Glutamatergic neuron (in vitro differentiated cells): Measurements from ENCODE around the gene RAD51AP2. TPM values are rescaled to one million over a fixed set of nuclear protein-coding genes. Genes with fewer than 3 reads are reported as not detected.
"Not testable (repeated sequence)": the region's sequence is repeated elsewhere in the genome, so short reads cannot be mapped to it uniquely, and the experiment has no call there.

ENCODE experiments used
- DNase-seq: peaks from one replicate; pipeline ENCODE4 v3.0.0; 2022
- H3K27ac Mint-ChIP-seq: one replicate; pipeline ENCODE4 v1.8.0; 2020; ENCODE audit warnings: mild to moderate bottlenecking, mixed read lengths, inconsistent platforms; ENCODE audit not compliant: unreplicated experiment
- H3K27me3 Mint-ChIP-seq: one replicate; pipeline ENCODE4 v1.8.0; 2020; ENCODE audit warnings: mild to moderate bottlenecking, moderate library complexity, mixed read lengths, inconsistent platforms; ENCODE audit not compliant: unreplicated experiment
- H3K36me3 Mint-ChIP-seq: one replicate; pipeline ENCODE4 v1.8.0; 2020; ENCODE audit warnings: mild to moderate bottlenecking, mixed read lengths, inconsistent platforms; ENCODE audit not compliant: unreplicated experiment
- H3K4me1 Mint-ChIP-seq: one replicate; pipeline ENCODE4 v1.8.0; 2020; ENCODE audit warnings: mild to moderate bottlenecking, low read depth, mixed read lengths, inconsistent platforms; ENCODE audit not compliant: unreplicated experiment
- H3K4me3 Mint-ChIP-seq: one replicate; pipeline ENCODE4 v1.8.0; 2020; ENCODE audit warnings: mild to moderate bottlenecking, mixed read lengths, inconsistent platforms; ENCODE audit not compliant: unreplicated experiment
- H3K9me3 Mint-ChIP-seq: one replicate; pipeline ENCODE4 v1.8.0; 2020; ENCODE audit warnings: mild to moderate bottlenecking, moderate library complexity, mixed read lengths, inconsistent platforms; ENCODE audit not compliant: unreplicated experiment
- total RNA-seq: library from RNA; stranded (reverse); fragmentation: NEBNext Ultra II Directional; extraction: Animal tissue kit (Norgen Biotek cat#: 25700); gene quantifications from one replicate; pipeline ENCODE4 v1.2.1, GENCODE V29; 2021; ENCODE audit not compliant: unreplicated experiment
- TF ChIP-seq, protein P1 (sequence below): fragments of 200-600 bp; sonication (generic); IDR thresholded peaks from one replicate; pipeline ENCODE4 v1.5.0; 2021; ENCODE audit not compliant: partially characterized antibody, unreplicated experiment

RAD51AP2 gene
- total RNA-seq, 1 donor from 2014 or later, result not detected

DNA sequence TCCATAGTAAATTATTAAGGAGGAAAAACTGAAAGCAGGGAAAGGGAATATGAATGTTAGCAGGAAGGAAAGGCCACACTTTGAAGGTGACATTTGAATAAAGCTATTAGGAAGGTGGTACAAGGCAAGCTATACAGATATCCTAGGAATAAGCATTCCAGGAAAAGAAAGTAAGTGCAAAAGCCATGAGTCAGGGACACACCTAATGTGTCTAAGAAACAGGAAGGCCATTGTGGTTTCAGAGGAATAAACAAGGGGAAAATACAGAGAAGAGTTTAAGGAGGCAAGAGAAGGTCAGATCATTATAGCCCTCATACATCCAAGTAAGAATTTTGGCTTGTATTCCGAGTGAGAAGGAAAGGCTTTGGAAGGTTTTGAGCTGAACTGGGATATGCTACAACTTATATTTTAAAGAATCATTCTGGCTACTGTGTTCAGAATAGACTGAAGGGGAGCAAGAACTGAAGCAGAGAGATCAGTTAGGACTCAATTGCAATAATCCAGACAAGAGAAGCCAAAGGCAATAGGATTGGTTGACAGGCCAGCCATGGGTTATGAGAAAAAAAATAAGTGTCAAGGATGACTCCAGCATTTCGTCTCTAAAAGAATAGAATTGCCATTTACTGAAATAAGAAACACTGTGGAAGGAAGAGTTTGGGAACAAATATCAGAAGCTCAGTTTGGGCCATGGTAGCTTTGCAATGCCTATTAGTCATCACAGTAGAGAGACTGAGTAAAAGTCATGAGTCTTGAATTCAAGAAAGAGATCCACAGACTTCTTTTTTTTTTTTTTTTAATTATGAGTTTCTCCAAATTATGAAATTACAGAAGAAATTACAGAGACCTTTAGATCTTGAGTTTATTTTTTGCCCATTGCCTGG, 11.3 kb downstream of the RAD51AP2 start:
- DNase-seq, result no peak
- Mint-ChIP-seq H3K4me3 (no peak overlapping the region), H3K27me3 (no peaks in the 10 kb centered on the region), H3K27ac (no peak overlapping the region), H3K36me3 (no peaks in the 10 kb centered on the region), H3K9me3 (no peaks in the 10 kb centered on the region), H3K4me1 (no peaks in the 10 kb centered on the region)
- TF ChIP-seq, protein P1, sequence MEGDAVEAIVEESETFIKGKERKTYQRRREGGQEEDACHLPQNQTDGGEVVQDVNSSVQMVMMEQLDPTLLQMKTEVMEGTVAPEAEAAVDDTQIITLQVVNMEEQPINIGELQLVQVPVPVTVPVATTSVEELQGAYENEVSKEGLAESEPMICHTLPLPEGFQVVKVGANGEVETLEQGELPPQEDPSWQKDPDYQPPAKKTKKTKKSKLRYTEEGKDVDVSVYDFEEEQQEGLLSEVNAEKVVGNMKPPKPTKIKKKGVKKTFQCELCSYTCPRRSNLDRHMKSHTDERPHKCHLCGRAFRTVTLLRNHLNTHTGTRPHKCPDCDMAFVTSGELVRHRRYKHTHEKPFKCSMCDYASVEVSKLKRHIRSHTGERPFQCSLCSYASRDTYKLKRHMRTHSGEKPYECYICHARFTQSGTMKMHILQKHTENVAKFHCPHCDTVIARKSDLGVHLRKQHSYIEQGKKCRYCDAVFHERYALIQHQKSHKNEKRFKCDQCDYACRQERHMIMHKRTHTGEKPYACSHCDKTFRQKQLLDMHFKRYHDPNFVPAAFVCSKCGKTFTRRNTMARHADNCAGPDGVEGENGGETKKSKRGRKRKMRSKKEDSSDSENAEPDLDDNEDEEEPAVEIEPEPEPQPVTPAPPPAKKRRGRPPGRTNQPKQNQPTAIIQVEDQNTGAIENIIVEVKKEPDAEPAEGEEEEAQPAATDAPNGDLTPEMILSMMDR, result no peak

DNA sequence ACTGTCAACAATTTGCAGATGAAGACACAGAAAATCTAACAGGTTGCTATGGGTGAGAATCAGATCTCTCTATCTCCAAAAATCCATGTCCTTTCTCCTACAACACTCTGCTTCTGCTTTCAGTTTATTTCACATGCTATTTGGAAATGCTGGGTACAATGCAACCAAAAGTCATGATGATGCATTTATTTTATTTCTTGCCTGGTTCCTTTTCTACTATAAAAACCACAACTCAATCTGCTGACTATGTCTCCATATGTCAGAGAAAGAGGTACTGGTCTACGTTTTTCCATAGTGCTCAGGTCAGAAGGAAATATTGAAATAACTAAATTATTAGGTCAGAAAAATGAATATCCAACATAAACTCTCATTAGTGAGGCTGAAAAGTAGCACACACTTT, 20.5 kb downstream of the RAD51AP2 start:
- TF ChIP-seq, protein P1, result no peak
- H3K4me3 Mint-ChIP-seq, result no peak overlapping the region
- no peaks in the 10 kb centered on the region for H3K36me3 Mint-ChIP-seq
- no peak overlapping the region for H3K27ac Mint-ChIP-seq
- H3K4me1 Mint-ChIP-seq, result no peaks in the 10 kb centered on the region
- H3K27me3 Mint-ChIP-seq, result no peaks in the 10 kb centered on the region
- no peak for DNase-seq
- no peaks in the 10 kb centered on the region for H3K9me3 Mint-ChIP-seq

DNA sequence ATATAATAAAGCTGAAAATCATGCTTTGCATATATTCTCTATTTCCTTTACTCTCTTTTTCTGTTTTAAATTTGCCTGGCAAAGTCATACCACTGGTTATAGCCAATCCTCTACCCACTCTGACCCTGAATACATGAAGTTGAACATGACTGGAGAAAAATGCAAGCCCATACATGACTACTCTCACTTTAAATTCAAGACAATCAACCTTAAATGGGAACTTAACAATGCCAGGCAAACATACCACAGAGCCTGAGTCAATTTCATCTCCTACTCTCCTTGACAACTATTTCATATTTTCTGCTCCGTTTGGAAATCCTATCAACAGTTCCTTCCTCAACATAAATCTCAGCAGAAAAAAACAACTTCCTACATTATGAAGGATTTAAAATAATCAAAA, 22.6 kb downstream of the RAD51AP2 start:
- DNase-seq, result no peak
- Mint-ChIP-seq H3K4me3 (no peak overlapping the region), H3K36me3 (no peaks in the 10 kb centered on the region), H3K4me1 (no peaks in the 10 kb centered on the region), H3K9me3 (no peaks in the 10 kb centered on the region), H3K27me3 (no peaks in the 10 kb centered on the region), H3K27ac (no peak overlapping the region)
- TF ChIP-seq, protein P1, result no peak

DNA sequence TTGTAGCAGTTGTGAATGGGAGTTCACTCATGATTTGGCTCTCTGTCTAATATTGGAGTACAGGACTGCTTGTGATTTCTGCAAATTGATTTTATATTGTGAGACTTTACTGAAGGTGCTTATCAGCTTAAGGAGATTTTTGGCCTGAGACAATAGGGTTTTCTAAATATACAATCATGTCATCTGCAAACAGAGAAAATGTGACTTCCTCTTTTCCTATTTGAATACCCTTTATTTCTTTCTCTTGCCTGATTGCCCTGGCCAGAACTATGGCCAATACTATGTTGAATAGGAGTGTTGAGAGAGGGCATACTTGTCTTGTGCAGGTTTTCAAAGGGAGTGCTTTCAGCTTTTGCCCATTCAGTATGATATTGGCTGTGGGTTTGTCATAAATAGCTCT, 28.1 kb downstream of the RAD51AP2 start:
- not testable (repeated sequence) for H3K27me3 Mint-ChIP-seq, DNase-seq, H3K27ac Mint-ChIP-seq, H3K4me1 Mint-ChIP-seq, H3K4me3 Mint-ChIP-seq, H3K9me3 Mint-ChIP-seq, H3K36me3 Mint-ChIP-seq

DNA sequence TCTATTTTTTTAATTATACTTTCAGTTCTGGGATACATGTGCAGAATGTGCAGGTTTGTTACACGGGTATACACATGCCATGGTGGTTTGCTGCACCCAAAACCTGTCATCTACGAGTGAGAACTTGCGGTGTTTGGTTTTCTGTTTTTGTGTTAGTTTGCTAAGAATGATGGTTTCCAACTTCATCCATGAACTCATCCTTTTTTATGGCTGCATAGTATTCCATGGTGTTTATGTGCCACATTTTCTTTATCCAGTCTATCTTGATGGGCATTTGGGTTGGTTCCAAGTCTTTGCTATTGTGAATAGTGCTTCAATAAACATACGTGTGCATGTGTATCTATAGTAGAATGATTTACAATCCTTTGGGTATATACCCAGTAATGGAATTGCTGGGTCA, 29.6 kb downstream of the RAD51AP2 start:
- not testable (repeated sequence) for H3K9me3 Mint-ChIP-seq, DNase-seq

DNA sequence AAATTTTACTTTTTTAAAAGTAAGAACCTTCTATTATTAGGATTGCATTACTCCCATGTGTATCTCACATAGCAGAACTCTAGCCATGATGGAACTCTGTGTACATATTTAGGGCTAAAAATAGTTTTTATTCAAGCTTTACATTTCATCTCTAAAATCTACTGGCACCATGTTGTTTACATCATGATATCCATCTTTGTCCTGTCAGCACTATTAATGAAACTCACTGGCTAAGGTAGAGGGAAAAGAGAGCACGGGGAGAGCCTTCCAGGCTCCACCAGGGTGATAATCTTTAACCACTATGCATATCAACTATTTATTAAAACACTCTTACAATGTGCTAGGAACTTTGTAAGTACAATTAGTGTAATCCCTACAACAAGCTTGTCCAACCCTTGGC, 34.7 kb downstream of the RAD51AP2 start:
- Mint-ChIP-seq H3K36me3 (no peaks in the 10 kb centered on the region), H3K4me1 (no peaks in the 10 kb centered on the region), H3K4me3 (no peak overlapping the region), H3K27ac (no peak overlapping the region), H3K9me3 (no peaks in the 10 kb centered on the region), H3K27me3 (no peaks in the 10 kb centered on the region)
- no peak for DNase-seq
- TF ChIP-seq, protein P1, result no peak

More for the DNA sequence above, 29.6 kb downstream of the RAD51AP2 start:
- not testable (repeated sequence) for H3K36me3 Mint-ChIP-seq, H3K4me3 Mint-ChIP-seq, H3K4me1 Mint-ChIP-seq, H3K27ac Mint-ChIP-seq, H3K27me3 Mint-ChIP-seq
